K562 (cell line): ENCODE measurements around the gene PCDH9. TPM values are rescaled to one million over a fixed set of nuclear protein-coding genes. Genes with fewer than 3 reads are reported as not detected.

ENCODE experiments used
- ATAC-seq: fragments of 200-7000 bp; cut with Tn5 transposase; 3 replicates; pipeline ENCODE4 v1.9.1; 2020; ENCODE audit warnings: moderate library complexity
- BruUV-seq: library from RNA; stranded (reverse); fragments of 400-500 nt; replicated peaks from 2 replicates; lab custom pipeline; 2021; lab: Mats Ljungman, UMichigan
- CTCF ChIA-PET: fragments of 300-600 bp; formaldehyde crosslinking; extraction: SDS; loops from one replicate; lab custom pipeline; 2021; ENCODE audit warnings: low intra/inter-chr PET ratio; lab: Yijun Ruan, JAX
- POLR2A ChIA-PET: fragments of 300-600, 350-650 bp; sonication (Branson Sonifier 250); formaldehyde crosslinking; extraction: SDS; loops from one replicate; lab custom pipeline; 2021; ENCODE audit warnings: antibody characterized with exemption, inconsistent platforms; lab: Yijun Ruan, JAX
- DNase-seq, 4 experiments: peaks; one replicate each; pipeline versions ENCODE4 v3.0.0 to v3.0.0-alpha.2; 2011 to 2018; ENCODE audit warnings: low spot score in 3 of 4, mixed read lengths in 3 of 4; ENCODE audit errors: extremely low read depth in 1 of 4
- FAIRE-seq: peaks from 2 replicates; lab custom pipeline; 2011; peaks lifted over from hg19 to GRCh38; lab: Jason Lieb, UNC
- H2AFZ ChIP-seq: 2 replicates; pipeline ENCODE4 v1.6.0; 2011; ENCODE audit warnings: low read depth, low read length, control low read depth, inconsistent platforms
- H3K27ac ChIP-seq: fragments of 200-600 bp; 3 replicates; pipeline ENCODE4 v1.8.0; 2011; ENCODE audit warnings: low read depth, mild to moderate bottlenecking, control low read depth, inconsistent platforms, low read length, moderate library complexity, mixed read lengths; ENCODE audit errors: extremely low read depth
- H3K27me3 ChIP-seq, 2 experiments: fragments of 300-600 bp in 1 of 2; 2 replicates in 1 of 2; 3 replicates in 1 of 2; pipeline versions ENCODE4 v1.6.0 to v1.8.0; 2011; ENCODE audit warnings: inconsistent platforms in 2 of 2, low read length in 2 of 2, mild to moderate bottlenecking in 1 of 2, mixed read lengths in 1 of 2, moderate library complexity in 1 of 2; ENCODE audit not compliant: control insufficient read depth in 2 of 2, insufficient read depth in 2 of 2
- H3K36me3 ChIP-seq: fragments of 300-600 bp; 3 replicates; pipeline ENCODE4 v1.8.0; 2011; ENCODE audit warnings: mild to moderate bottlenecking, low read length, inconsistent platforms; ENCODE audit not compliant: control insufficient read depth, insufficient read depth
- H3K4me1 ChIP-seq, 2 experiments: fragments of 200-600 bp in 1 of 2; replicated peaks in 1 of 2; 2 replicates in 1 of 2; 3 replicates in 1 of 2; pipeline versions ENCODE4 v1.5.1 to v1.8.0; 2011; ENCODE audit warnings: inconsistent platforms in 2 of 2, low read length in 2 of 2, mild to moderate bottlenecking in 1 of 2, mixed read lengths in 1 of 2, moderate library complexity in 1 of 2; ENCODE audit not compliant: control insufficient read depth in 2 of 2, insufficient read depth in 2 of 2
- H3K4me2 ChIP-seq: 2 replicates; pipeline ENCODE4 v1.6.1; 2011; ENCODE audit warnings: low read length, control low read depth, inconsistent platforms, mixed read lengths; ENCODE audit not compliant: insufficient read depth
- H3K4me3 ChIP-seq: fragments of 200-600 bp; sonication (generic), shearing (Covaris generic); 2 replicates; pipeline ENCODE4 v1.5.1; 2016; ENCODE audit warnings: control low read depth, inconsistent platforms
- H3K79me2 ChIP-seq: fragments of 200-600 bp; 3 replicates; pipeline ENCODE4 v1.8.0; 2011; ENCODE audit warnings: low read length, inconsistent platforms; ENCODE audit not compliant: control insufficient read depth, insufficient read depth
- H3K9ac ChIP-seq, 2 experiments: 2 replicates each; pipeline versions ENCODE4 v1.6.0 to v1.6.1; 2011; ENCODE audit warnings: low read depth in 2 of 2, low read length in 2 of 2, control low read depth in 1 of 2, inconsistent platforms in 1 of 2, mild to moderate bottlenecking in 1 of 2, mixed read lengths in 1 of 2; ENCODE audit not compliant: insufficient read depth in 1 of 2
- H3K9me1 ChIP-seq: one replicate; pipeline ENCODE4 v1.6.0; 2011; ENCODE audit warnings: inconsistent platforms, mild to moderate bottlenecking, low read length, moderate library complexity; ENCODE audit not compliant: control insufficient read depth, insufficient read depth
- H3K9me3 ChIP-seq: replicated peaks from 2 replicates; pipeline ENCODE4 v1.5.1; 2011; ENCODE audit warnings: low read depth, low read length, inconsistent platforms; ENCODE audit not compliant: control insufficient read depth, insufficient read depth
- H4K20me1 ChIP-seq: replicated peaks from 2 replicates; pipeline ENCODE4 v1.6.1; 2011; ENCODE audit warnings: low read length, inconsistent platforms, mixed read lengths; ENCODE audit not compliant: control insufficient read depth, insufficient read depth
- BHLHE40 ChIP-seq: IDR thresholded peaks from 2 replicates; pipeline ENCODE4 v1.6.1; 2011; ENCODE audit warnings: low read length, improper control_type of control experiment
- ELK1 ChIP-seq: sonication (generic); formaldehyde crosslinking; IDR thresholded peaks from 2 replicates; pipeline ENCODE4 v1.8.1; 2022; ENCODE audit warnings: missing genetic modification reagents
- FOXO4 ChIP-seq: fragments of 450-650 bp; formaldehyde crosslinking; IDR thresholded peaks from 2 replicates; pipeline ENCODE4 v1.4.0; 2020; ENCODE audit warnings: mild to moderate bottlenecking, moderate library complexity
- GTF2F1 ChIP-seq: IDR thresholded peaks from 2 replicates; pipeline ENCODE4 v1.6.1; 2011; ENCODE audit warnings: low read depth, low read length, improper control_type of control experiment
- IRF2 ChIP-seq: sonication (generic); formaldehyde crosslinking; IDR thresholded peaks from 2 replicates; pipeline ENCODE4 v1.8.1; 2022; ENCODE audit warnings: mild to moderate bottlenecking, missing genetic modification reagents
- KAT7 ChIP-seq: sonication (generic); formaldehyde crosslinking; IDR thresholded peaks from 2 replicates; pipeline ENCODE4 v1.8.0; 2022; ENCODE audit warnings: missing genetic modification reagents, mild to moderate bottlenecking, borderline replicate concordance
- MYC ChIP-seq, 2 experiments: fragments of 250-450 bp in 1 of 2; sonication (Bioruptor Pico) in 1 of 2; IDR thresholded peaks; 2 replicates each; pipeline versions ENCODE4 v1.5.1 to v1.6.1; 2012 to 2021; ENCODE audit warnings: low read depth in 2 of 2, borderline replicate concordance in 1 of 2, improper control_type of control experiment in 1 of 2, low read length in 1 of 2, mild to moderate bottlenecking in 1 of 2, moderate library complexity in 1 of 2
- PCBP1 ChIP-seq: fragments of 200-400 bp; formaldehyde crosslinking; IDR thresholded peaks from 2 replicates; pipeline ENCODE4 v1.6.1; 2018; ENCODE audit warnings: mild to moderate bottlenecking, low read depth, low read length; ENCODE audit not compliant: poor library complexity, severe bottlenecking
- PHF20 ChIP-seq: fragments of 450-650 bp; IDR thresholded peaks from 2 replicates; pipeline ENCODE4 v1.6.1; 2018; ENCODE audit not compliant: partially characterized antibody
- SIRT6 ChIP-seq: IDR thresholded peaks from one replicate; pipeline ENCODE4 v1.6.1; 2012; ENCODE audit warnings: low read depth, mild to moderate bottlenecking, control low read depth, inconsistent platforms, low read length, moderate library complexity
- TFAP4 ChIP-seq: sonication (generic); formaldehyde crosslinking; IDR thresholded peaks from 2 replicates; pipeline ENCODE4 v1.8.0; 2022; ENCODE audit warnings: missing genetic modification reagents, mild to moderate bottlenecking, moderate library complexity, borderline replicate concordance
- ZBTB5 ChIP-seq: fragments of 450-650 bp; IDR thresholded peaks from 2 replicates; pipeline ENCODE4 v1.6.1; 2017; ENCODE audit warnings: antibody characterized with exemption
- ZC3H4 ChIP-seq: sonication (generic); formaldehyde crosslinking; IDR thresholded peaks from 2 replicates; pipeline ENCODE4 v1.9.0; 2021; ENCODE audit warnings: missing genetic modification reagents, borderline replicate concordance
- ZFP91 ChIP-seq: sonication (generic); formaldehyde crosslinking; IDR thresholded peaks from 2 replicates; pipeline ENCODE4 v1.8.0; 2022; ENCODE audit warnings: mild to moderate bottlenecking, missing genetic modification reagents
- ZNF431 ChIP-seq: sonication (generic); formaldehyde crosslinking; IDR thresholded peaks from 2 replicates; pipeline ENCODE4 v1.8.0; 2022; ENCODE audit warnings: mild to moderate bottlenecking, missing genetic modification reagents
- WGBS: fragments of 100-300 bp; shearing (Covaris generic); methylation state at CpG from one replicate; pipeline ENCODE4 v1.1.6; 2016; ENCODE audit warnings: low coverage, mixed read lengths; ENCODE audit not compliant: insufficient coverage; ENCODE audit errors: missing lambda C conversion rate; 5-methylcytosine and 5-hydroxymethylcytosine counted together
- in situ Hi-C: fragments of 300-500 bp; cut with MboI; formaldehyde crosslinking; loops from 4 replicates; pipeline ENCODE4 v1.15.0; 2018; ENCODE audit warnings: inconsistent platforms, mixed read lengths
- intact Hi-C: fragments of 100-400 bp; cut with micrococcal nuclease; formaldehyde crosslinking; loops from 2 replicates; pipeline ENCODE4 v1.14.2; 2022
- polyA plus RNA-seq, 8 experiments: library from polyadenylated mRNA; depleted of rRNA in 4 of 8; stranded (reverse) in 5 of 8; unstranded in 3 of 8; fragments of >200 nt; fragmentation: Nextera tagmentation in 2 of 8; fragmentation: Illumina TruSeq in 1 of 8; extraction: Ambion mirVana in 2 of 8; extraction: Trizol in 1 of 8; gene quantifications; 2 replicates each; pipeline versions ENCODE4 v1.2.1 to v1.2.3, GENCODE V29; 2011 to 2014; ENCODE audit warnings: inconsistent platforms in 1 of 8, missing spikeins in 1 of 8
- total RNA-seq, 7 experiments: library from RNA; depleted of rRNA in 6 of 7; stranded (reverse); fragments of >200 nt in 6 of 7; fragmentation: Illumina TruSeq in 2 of 7; extraction: Trizol in 2 of 7; gene quantifications; 2 replicates each; pipeline versions ENCODE4 v1.2.1 to v1.2.3, GENCODE V29; 2011 to 2021; ENCODE audit warnings: low replicate concordance in 1 of 7

PCDH9 gene
- total and polyA plus RNA-seq, 9 of the 15 experiments (the other 6 are each of a cell fraction or from before 2014, with no cell fraction given), result 1.1 to 6.7 (median 4.9) TPM

- in situ Hi-C loops, result no loop called here
- ChIA-PET CTCF (no interaction called here), POLR2A (interaction anchor here (0.7 kb wide), 1 partner anchor 161 kb away, joined by 3 read pairs; no protein-coding TSS in a partner anchor)
- H3K27ac ChIP-seq, result no peak overlapping the region
- H3K9ac ChIP-seq, result no peak overlapping the region
- H3K9me1 ChIP-seq, result no peaks in the 10 kb centered on the region
- no peak overlapping the region for H3K4me2 ChIP-seq
- H3K79me2 ChIP-seq, result no peaks in the 10 kb centered on the region
- H3K36me3 ChIP-seq, result no peaks in the 10 kb centered on the region
- no peak for FAIRE-seq
- no peak overlapping the region for H2AFZ ChIP-seq
- H3K9me3 ChIP-seq, result no peaks in the 10 kb centered on the region
- H4K20me1 ChIP-seq, result no peaks in the 10 kb centered on the region
- no TSS peak for BruUV-seq
- H3K4me3 ChIP-seq, result no peak overlapping the region
- ATAC-seq, result no peak
- intact Hi-C loops, result no loop called here
- no peaks in the 10 kb centered on the region for H3K4me1 ChIP-seq
- H3K27me3 ChIP-seq, result no peaks in the 10 kb centered on the region
- WGBS, result 41% methylated on average over 6 of the region's 10 CpGs
- no peak for DNase-seq
- TF ChIP-seq ZBTB5 (no peak), KAT7 (CRISPR knock-in tag) (no peak), ZFP91 (no peak), FOXO4 (no peak), PCBP1 (no peak), GTF2F1 (no peak), ZNF431 (no peak), IRF2 (no peak), PHF20 (no peak), ELK1 (no peak), MYC (IDR thresholded peaks at IDR 0.05; ENCODE audit: low read depth, low read length) (no peak), MYC (CRISPR knock-in tag; IDR thresholded peaks at IDR 0.05; ENCODE audit: borderline replicate concordance, low read depth) (no peak), BHLHE40 (no peak), ZC3H4 (CRISPR knock-in tag) (no peak), TFAP4 (CRISPR knock-in tag) (no peak), SIRT6 (no peak)
These were observed 384.7 kb downstream of the PCDH9 start for GRCh38 chr13:66845393-66845792.
